GF-D8 (cell line): Measurements from ENCODE around the gene ARMC6.

ENCODE experiments used
- DNase-seq: peaks from one replicate; lab custom pipeline; 2025; lab: John Stamatoyannopoulos, UW

Gene ARMC6

DNA sequence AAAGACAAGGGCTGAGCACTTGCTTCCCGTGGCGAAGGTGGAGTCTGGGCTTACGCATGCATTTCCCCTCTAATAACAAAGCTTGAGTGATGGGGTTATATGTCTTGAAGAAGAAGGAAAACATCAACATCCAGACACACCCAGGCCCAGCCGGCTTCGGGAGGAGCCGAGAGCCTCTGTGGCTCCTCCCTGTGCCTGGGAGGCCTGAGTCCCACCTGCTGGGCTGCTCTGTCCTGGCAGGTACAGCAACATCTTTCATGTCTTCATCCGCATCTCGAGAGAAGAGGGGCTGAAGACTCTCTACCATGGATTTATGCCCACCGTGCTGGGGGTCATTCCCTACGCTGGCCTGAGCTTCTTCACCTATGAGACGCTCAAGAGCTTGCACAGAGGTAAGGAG lies 74.3 kb downstream of the ARMC6 start:
- DNase-seq = no peak
